Measurements from ENCODE around the gene ITGAV.

Gene ITGAV

GRCh38 chr2:186575856-186576255 lies 14.0 kb upstream of the ITGAV start:
- no peak for DNase-seq

- DNase-seq, result no peak
Observed at GRCh38 chr2:186576614-186577013, 13.2 kb upstream of the ITGAV start.

- DNase-seq, result no peak
Observed at GRCh38 chr2:186582698-186583097, 7.2 kb upstream of the ITGAV start.

GRCh38 chr2:186584053-186584452 lies 5.8 kb upstream of the ITGAV start:
- DNase-seq, result no peak

GRCh38 chr2:186588421-186588820 lies 1.4 kb upstream of the ITGAV start:
- DNase-seq, result no peak

GRCh38 chr2:186588940-186589611 lies 780 bp upstream of the ITGAV start:
- DNase-seq, result no peak

GRCh38 chr2:186590350-186590758 lies 498 bp downstream of the ITGAV start:
- DNase-seq, result no peak

- no peak for DNase-seq
Observed at GRCh38 chr2:186590759-186591505, 1.1 kb downstream of the ITGAV start.

GRCh38 chr2:186591506-186591890 lies 1.6 kb downstream of the ITGAV start:
- DNase-seq, result no peak

GRCh38 chr2:186592137-186592875 lies 2.5 kb downstream of the ITGAV start:
- DNase-seq, result no peak

- no peak for DNase-seq
Observed at GRCh38 chr2:186593523-186593922, 3.7 kb downstream of the ITGAV start.

- no peak for DNase-seq
Observed at GRCh38 chr2:186594001-186594722, 4.3 kb downstream of the ITGAV start.

GRCh38 chr2:186595219-186595618 lies 5.4 kb downstream of the ITGAV start:
- DNase-seq, result no peak

GRCh38 chr2:186599186-186599778 lies 9.4 kb downstream of the ITGAV start:
- DNase-seq, result no peak

GRCh38 chr2:186603286-186603685 lies 13.4 kb downstream of the ITGAV start:
- DNase-seq, result no peak

- DNase-seq, result no peak
Observed at GRCh38 chr2:186605041-186605440, 15.2 kb downstream of the ITGAV start.

- DNase-seq, result no peak
Observed at GRCh38 chr2:186607660-186608324, 17.9 kb downstream of the ITGAV start.

- DNase-seq, result no peak
Observed at GRCh38 chr2:186610785-186611184, 20.9 kb downstream of the ITGAV start.

- no peak for DNase-seq
Observed at GRCh38 chr2:186611526-186611925, 21.7 kb downstream of the ITGAV start.

- no peak for DNase-seq
Observed at GRCh38 chr2:186612026-186612425, 22.2 kb downstream of the ITGAV start.

- no peak for DNase-seq
Observed at GRCh38 chr2:186612555-186613440, 22.9 kb downstream of the ITGAV start.

Data from SIG-M5 (cell line).